ENCODE measurements around the gene HMCN1.

- TF ChIP-seq CTCF (IDR thresholded peaks at IDR 0.05; ENCODE audit: low read length) (no peak), EZH2 (IDR thresholded peaks at IDR 0.05; ENCODE audit: borderline replicate concordance, low read length) (no peak)
Measured at GRCh38 chr1:186044079-186044685, 310.0 kb downstream of the HMCN1 start.
